K562 (cell line): ENCODE data around the gene SLC2A13. TPM values are rescaled to one million over a fixed set of nuclear protein-coding genes. Genes with fewer than 3 reads are reported as not detected.

Source experiments
- ATAC-seq: fragments of 200-7000 bp; cut with Tn5 transposase; 3 replicates; pipeline ENCODE4 v1.9.1; 2020; ENCODE audit warnings: moderate library complexity
- BruUV-seq: library from RNA; stranded (reverse); fragments of 400-500 nt; replicated peaks from 2 replicates; lab custom pipeline; 2021; lab: Mats Ljungman, UMichigan
- CTCF ChIA-PET: fragments of 300-600 bp; formaldehyde crosslinking; extraction: SDS; loops from one replicate; lab custom pipeline; 2021; ENCODE audit warnings: low intra/inter-chr PET ratio; lab: Yijun Ruan, JAX
- POLR2A ChIA-PET: fragments of 300-600, 350-650 bp; sonication (Branson Sonifier 250); formaldehyde crosslinking; extraction: SDS; loops from one replicate; lab custom pipeline; 2021; ENCODE audit warnings: antibody characterized with exemption, inconsistent platforms; lab: Yijun Ruan, JAX
- DNase-seq, 4 experiments: peaks; one replicate each; pipeline versions ENCODE4 v3.0.0 to v3.0.0-alpha.2; 2011 to 2018; ENCODE audit warnings: low spot score in 3 of 4, mixed read lengths in 3 of 4; ENCODE audit errors: extremely low read depth in 1 of 4
- FAIRE-seq: peaks from 2 replicates; lab custom pipeline; 2011; peaks lifted over from hg19 to GRCh38; lab: Jason Lieb, UNC
- H2AFZ ChIP-seq: 2 replicates; pipeline ENCODE4 v1.6.0; 2011; ENCODE audit warnings: low read depth, low read length, control low read depth, inconsistent platforms
- H3K27ac ChIP-seq: fragments of 200-600 bp; 3 replicates; pipeline ENCODE4 v1.8.0; 2011; ENCODE audit warnings: low read depth, mild to moderate bottlenecking, control low read depth, inconsistent platforms, low read length, moderate library complexity, mixed read lengths; ENCODE audit errors: extremely low read depth
- H3K27me3 ChIP-seq, 2 experiments: fragments of 300-600 bp in 1 of 2; 2 replicates in 1 of 2; 3 replicates in 1 of 2; pipeline versions ENCODE4 v1.6.0 to v1.8.0; 2011; ENCODE audit warnings: inconsistent platforms in 2 of 2, low read length in 2 of 2, mild to moderate bottlenecking in 1 of 2, mixed read lengths in 1 of 2, moderate library complexity in 1 of 2; ENCODE audit not compliant: control insufficient read depth in 2 of 2, insufficient read depth in 2 of 2
- H3K36me3 ChIP-seq: fragments of 300-600 bp; 3 replicates; pipeline ENCODE4 v1.8.0; 2011; ENCODE audit warnings: mild to moderate bottlenecking, low read length, inconsistent platforms; ENCODE audit not compliant: control insufficient read depth, insufficient read depth
- H3K4me1 ChIP-seq, 2 experiments: fragments of 200-600 bp in 1 of 2; replicated peaks in 1 of 2; 2 replicates in 1 of 2; 3 replicates in 1 of 2; pipeline versions ENCODE4 v1.5.1 to v1.8.0; 2011; ENCODE audit warnings: inconsistent platforms in 2 of 2, low read length in 2 of 2, mild to moderate bottlenecking in 1 of 2, mixed read lengths in 1 of 2, moderate library complexity in 1 of 2; ENCODE audit not compliant: control insufficient read depth in 2 of 2, insufficient read depth in 2 of 2
- H3K4me2 ChIP-seq: 2 replicates; pipeline ENCODE4 v1.6.1; 2011; ENCODE audit warnings: low read length, control low read depth, inconsistent platforms, mixed read lengths; ENCODE audit not compliant: insufficient read depth
- H3K4me3 ChIP-seq: fragments of 200-600 bp; sonication (generic), shearing (Covaris generic); 2 replicates; pipeline ENCODE4 v1.5.1; 2016; ENCODE audit warnings: control low read depth, inconsistent platforms
- H3K79me2 ChIP-seq: fragments of 200-600 bp; 3 replicates; pipeline ENCODE4 v1.8.0; 2011; ENCODE audit warnings: low read length, inconsistent platforms; ENCODE audit not compliant: control insufficient read depth, insufficient read depth
- H3K9ac ChIP-seq, 2 experiments: 2 replicates each; pipeline versions ENCODE4 v1.6.0 to v1.6.1; 2011; ENCODE audit warnings: low read depth in 2 of 2, low read length in 2 of 2, control low read depth in 1 of 2, inconsistent platforms in 1 of 2, mild to moderate bottlenecking in 1 of 2, mixed read lengths in 1 of 2; ENCODE audit not compliant: insufficient read depth in 1 of 2
- H3K9me1 ChIP-seq: one replicate; pipeline ENCODE4 v1.6.0; 2011; ENCODE audit warnings: inconsistent platforms, mild to moderate bottlenecking, low read length, moderate library complexity; ENCODE audit not compliant: control insufficient read depth, insufficient read depth
- H3K9me3 ChIP-seq: replicated peaks from 2 replicates; pipeline ENCODE4 v1.5.1; 2011; ENCODE audit warnings: low read depth, low read length, inconsistent platforms; ENCODE audit not compliant: control insufficient read depth, insufficient read depth
- H4K20me1 ChIP-seq: replicated peaks from 2 replicates; pipeline ENCODE4 v1.6.1; 2011; ENCODE audit warnings: low read length, inconsistent platforms, mixed read lengths; ENCODE audit not compliant: control insufficient read depth, insufficient read depth
- C11orf30 ChIP-seq: fragments of 450-650 bp; IDR thresholded peaks from 2 replicates; pipeline ENCODE4 v1.6.1; 2016; ENCODE audit warnings: low read depth, mild to moderate bottlenecking
- POU5F1 ChIP-seq: fragments of 150-350 bp; IDR thresholded peaks from 2 replicates; pipeline ENCODE4 v1.6.1; 2014; ENCODE audit warnings: borderline replicate concordance, low read length, low read depth, mild to moderate bottlenecking; ENCODE audit not compliant: partially characterized antibody
- PTBP1 ChIP-seq: fragments of 200-400 bp; formaldehyde crosslinking; IDR thresholded peaks from 2 replicates; pipeline ENCODE4 v1.6.1; 2017; ENCODE audit warnings: low read depth, low read length
- SP2 ChIP-seq: IDR thresholded peaks from 2 replicates; pipeline ENCODE4 v1.6.1; 2011; ENCODE audit warnings: mild to moderate bottlenecking, low read depth, low read length, moderate library complexity; ENCODE audit not compliant: poor library complexity, severe bottlenecking; ENCODE audit errors: extremely low read depth
- ZC3H11A ChIP-seq: IDR thresholded peaks from 2 replicates; pipeline ENCODE4 v1.6.1; 2012; ENCODE audit warnings: low read depth, low read length, improper control_type of control experiment
- ZC3H4 ChIP-seq: sonication (generic); formaldehyde crosslinking; IDR thresholded peaks from 2 replicates; pipeline ENCODE4 v1.9.0; 2021; ENCODE audit warnings: missing genetic modification reagents, borderline replicate concordance
- ZFP36 ChIP-seq: fragments of 150-350 bp; IDR thresholded peaks from 2 replicates; pipeline ENCODE4 v1.6.1; 2018; ENCODE audit warnings: low read length, low read depth; ENCODE audit not compliant: partially characterized antibody
- ZNF445 ChIP-seq: fragments of 250-450 bp; sonication (Bioruptor Pico); IDR thresholded peaks from 2 replicates; pipeline ENCODE4 v1.4.0; 2020; ENCODE audit warnings: low read depth, mild to moderate bottlenecking, moderate library complexity
- ZSCAN29 ChIP-seq: fragments of 450-650 bp; IDR thresholded peaks from 2 replicates; pipeline ENCODE4 v1.6.1; 2017
- in situ Hi-C: fragments of 300-500 bp; cut with MboI; formaldehyde crosslinking; loops from 4 replicates; pipeline ENCODE4 v1.15.0; 2018; ENCODE audit warnings: inconsistent platforms, mixed read lengths
- intact Hi-C: fragments of 100-400 bp; cut with micrococcal nuclease; formaldehyde crosslinking; loops from 2 replicates; pipeline ENCODE4 v1.14.2; 2022
- polyA plus RNA-seq, 8 experiments: library from polyadenylated mRNA; depleted of rRNA in 4 of 8; stranded (reverse) in 5 of 8; unstranded in 3 of 8; fragments of >200 nt; fragmentation: Nextera tagmentation in 2 of 8; fragmentation: Illumina TruSeq in 1 of 8; extraction: Ambion mirVana in 2 of 8; extraction: Trizol in 1 of 8; gene quantifications; 2 replicates each; pipeline versions ENCODE4 v1.2.1 to v1.2.3, GENCODE V29; 2011 to 2014; ENCODE audit warnings: inconsistent platforms in 1 of 8, missing spikeins in 1 of 8
- total RNA-seq, 7 experiments: library from RNA; depleted of rRNA in 6 of 7; stranded (reverse); fragments of >200 nt in 6 of 7; fragmentation: Illumina TruSeq in 2 of 7; extraction: Trizol in 2 of 7; gene quantifications; 2 replicates each; pipeline versions ENCODE4 v1.2.1 to v1.2.3, GENCODE V29; 2011 to 2021; ENCODE audit warnings: low replicate concordance in 1 of 7
- TF ChIP-seq, protein P1 (sequence below), 2 experiments: fragments of 450-650 bp in 1 of 2; sonication (generic) in 1 of 2; formaldehyde crosslinking; conservative IDR thresholded peaks; 2 replicates each; pipeline versions ENCODE4 v1.4.0 to v1.8.1; 2020 to 2022; ENCODE audit warnings: mild to moderate bottlenecking in 1 of 2, missing genetic modification reagents in 1 of 2
- TF ChIP-seq, protein P2 (sequence below), 2 experiments: fragments of 450-650 bp; conservative IDR thresholded peaks; 2 replicates each; pipeline ENCODE4 v1.6.1; 2017; ENCODE audit warnings: mild to moderate bottlenecking in 2 of 2, moderate library complexity in 2 of 2
- TF ChIP-seq, protein P3 (sequence below): sonication (generic); formaldehyde crosslinking; IDR thresholded peaks from 2 replicates; pipeline ENCODE4 v1.8.1; 2023; ENCODE audit warnings: mild to moderate bottlenecking, missing genetic modification reagents
- TF ChIP-seq, protein P4 (sequence below): fragments of 450-650 bp; formaldehyde crosslinking; IDR thresholded peaks from 2 replicates; pipeline ENCODE4 v1.4.0; 2022; ENCODE audit warnings: mild to moderate bottlenecking, moderate library complexity

The SLC2A13 gene
- total and polyA plus RNA-seq, 9 of the 15 experiments (the other 6 are each of a cell fraction or from before 2014, with no cell fraction given), result 1.7 to 12.4 (median 9.0) TPM

DNA sequence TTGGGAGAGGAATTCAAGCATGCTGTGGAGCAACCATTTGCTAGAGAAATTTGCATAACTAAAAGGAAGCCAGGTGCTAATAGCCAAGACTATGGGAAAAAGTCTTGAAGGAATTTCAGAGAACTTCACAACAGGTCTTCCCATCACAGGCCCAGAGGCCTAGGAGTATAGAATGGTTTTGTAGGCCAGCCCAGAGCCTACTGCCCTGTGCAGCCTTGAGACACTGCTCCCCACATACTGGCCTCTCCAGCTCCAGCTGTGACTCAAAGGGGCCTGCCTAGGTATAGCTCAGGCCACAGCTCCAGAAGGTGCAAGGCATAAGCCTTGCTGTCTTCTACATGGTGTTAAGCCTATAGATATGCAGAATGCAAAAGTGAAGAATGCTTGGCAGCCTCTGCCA is 227.1 kb downstream of the SLC2A13 start:
- Histone ChIP-seq H3K9me1 (no peaks in the 10 kb centered on the region), H3K79me2 (no peaks in the 10 kb centered on the region), H4K20me1 (no peaks in the 10 kb centered on the region), H3K4me1 (no peaks in the 10 kb centered on the region), H3K9ac (no peak overlapping the region), H3K27ac (no peak overlapping the region), H3K36me3 (no peaks in the 10 kb centered on the region), H3K4me3 (no peak overlapping the region), H2AFZ (no peak overlapping the region), H3K27me3 (no peaks in the 10 kb centered on the region), H3K4me2 (no peak overlapping the region), H3K9me3 (peaks cover 3% of the 10 kb centered on the region; the same call in 1 of the 2 replicates)
- no TSS peak for BruUV-seq
- no peak for TF ChIP-seq POU5F1
- no peak for TF ChIP-seq ZNF445 (CRISPR knock-in tag)
- peak; percentile 82 for TF ChIP-seq ZFP36
- TF ChIP-seq, protein P1, sequence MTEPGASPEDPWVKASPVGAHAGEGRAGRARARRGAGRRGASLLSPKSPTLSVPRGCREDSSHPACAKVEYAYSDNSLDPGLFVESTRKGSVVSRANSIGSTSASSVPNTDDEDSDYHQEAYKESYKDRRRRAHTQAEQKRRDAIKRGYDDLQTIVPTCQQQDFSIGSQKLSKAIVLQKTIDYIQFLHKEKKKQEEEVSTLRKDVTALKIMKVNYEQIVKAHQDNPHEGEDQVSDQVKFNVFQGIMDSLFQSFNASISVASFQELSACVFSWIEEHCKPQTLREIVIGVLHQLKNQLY (CRISPR knock-in tag; conservative IDR thresholded peaks at IDR 0.05), result no peak
- ChIA-PET CTCF (no interaction called here), POLR2A (no interaction called here)
- no peak for FAIRE-seq
- no peak for ATAC-seq
- DNase-seq, result no peak
- in situ Hi-C loops, result no loop called here
- intact Hi-C loops, result no loop called here

DNA sequence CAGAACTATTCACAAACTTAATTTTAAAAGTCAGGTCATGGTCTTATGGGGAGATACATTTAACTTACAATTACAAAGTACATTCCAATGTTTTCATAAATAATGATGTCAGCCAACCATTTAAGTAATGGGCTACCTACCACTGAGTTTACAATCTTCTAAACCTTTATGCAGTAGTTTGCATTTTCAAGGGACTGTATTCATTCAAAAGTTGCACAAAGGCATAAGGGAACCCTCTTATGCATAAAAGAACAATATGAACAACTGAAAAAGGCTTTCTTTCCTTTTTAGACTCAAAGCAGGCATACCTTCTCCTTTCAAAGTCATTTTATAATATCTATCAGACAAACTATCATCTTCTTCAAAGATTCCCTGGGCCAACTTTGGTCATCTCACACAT is 230.2 kb downstream of the SLC2A13 start:
- Histone ChIP-seq H3K9me3 (peaks cover 3% of the 10 kb centered on the region; the same call in 1 of the 2 replicates), H3K27me3 (no peaks in the 10 kb centered on the region), H3K9me1 (no peaks in the 10 kb centered on the region), H3K27ac (no peak overlapping the region), H3K4me3 (no peak overlapping the region), H3K36me3 (no peaks in the 10 kb centered on the region), H4K20me1 (no peaks in the 10 kb centered on the region), H3K79me2 (no peaks in the 10 kb centered on the region), H2AFZ (no peak overlapping the region), H3K4me2 (no peak overlapping the region), H3K4me1 (no peaks in the 10 kb centered on the region), H3K9ac (no peak overlapping the region)
- in situ Hi-C loops, result no loop called here
- FAIRE-seq (peak; percentile 26), DNase-seq (no peak), ATAC-seq (no peak)
- BruUV-seq, result no TSS peak
- ChIA-PET POLR2A (no interaction called here), CTCF (no interaction called here)
- intact Hi-C loops, result no loop called here
- no peak for TF ChIP-seq SP2
- TF ChIP-seq, protein P2, sequence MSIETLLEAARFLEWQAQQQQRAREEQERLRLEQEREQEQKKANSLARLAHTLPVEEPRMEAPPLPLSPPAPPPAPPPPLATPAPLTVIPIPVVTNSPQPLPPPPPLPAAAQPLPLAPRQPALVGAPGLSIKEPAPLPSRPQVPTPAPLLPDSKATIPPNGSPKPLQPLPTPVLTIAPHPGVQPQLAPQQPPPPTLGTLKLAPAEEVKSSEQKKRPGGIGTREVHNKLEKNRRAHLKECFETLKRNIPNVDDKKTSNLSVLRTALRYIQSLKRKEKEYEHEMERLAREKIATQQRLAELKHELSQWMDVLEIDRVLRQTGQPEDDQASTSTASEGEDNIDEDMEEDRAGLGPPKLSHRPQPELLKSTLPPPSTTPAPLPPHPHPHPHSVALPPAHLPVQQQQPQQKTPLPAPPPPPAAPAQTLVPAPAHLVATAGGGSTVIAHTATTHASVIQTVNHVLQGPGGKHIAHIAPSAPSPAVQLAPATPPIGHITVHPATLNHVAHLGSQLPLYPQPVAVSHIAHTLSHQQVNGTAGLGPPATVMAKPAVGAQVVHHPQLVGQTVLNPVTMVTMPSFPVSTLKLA (conservative IDR thresholded peaks at IDR 0.05), result no peak
- TF ChIP-seq ZC3H11A, result no peak
- no peak for TF ChIP-seq ZSCAN29
- TF ChIP-seq PTBP1, result no peak
- no peak for TF ChIP-seq ZC3H4 (CRISPR knock-in tag)
- no peak for TF ChIP-seq C11orf30
- TF ChIP-seq, protein P3, sequence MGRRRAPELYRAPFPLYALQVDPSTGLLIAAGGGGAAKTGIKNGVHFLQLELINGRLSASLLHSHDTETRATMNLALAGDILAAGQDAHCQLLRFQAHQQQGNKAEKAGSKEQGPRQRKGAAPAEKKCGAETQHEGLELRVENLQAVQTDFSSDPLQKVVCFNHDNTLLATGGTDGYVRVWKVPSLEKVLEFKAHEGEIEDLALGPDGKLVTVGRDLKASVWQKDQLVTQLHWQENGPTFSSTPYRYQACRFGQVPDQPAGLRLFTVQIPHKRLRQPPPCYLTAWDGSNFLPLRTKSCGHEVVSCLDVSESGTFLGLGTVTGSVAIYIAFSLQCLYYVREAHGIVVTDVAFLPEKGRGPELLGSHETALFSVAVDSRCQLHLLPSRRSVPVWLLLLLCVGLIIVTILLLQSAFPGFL (CRISPR knock-in tag), result no peak
- TF ChIP-seq, protein P4, sequence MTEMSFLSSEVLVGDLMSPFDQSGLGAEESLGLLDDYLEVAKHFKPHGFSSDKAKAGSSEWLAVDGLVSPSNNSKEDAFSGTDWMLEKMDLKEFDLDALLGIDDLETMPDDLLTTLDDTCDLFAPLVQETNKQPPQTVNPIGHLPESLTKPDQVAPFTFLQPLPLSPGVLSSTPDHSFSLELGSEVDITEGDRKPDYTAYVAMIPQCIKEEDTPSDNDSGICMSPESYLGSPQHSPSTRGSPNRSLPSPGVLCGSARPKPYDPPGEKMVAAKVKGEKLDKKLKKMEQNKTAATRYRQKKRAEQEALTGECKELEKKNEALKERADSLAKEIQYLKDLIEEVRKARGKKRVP, result no peak
